ENCODE measurements around the gene OR2A1.
"Not testable (repeated sequence)": the region's sequence is repeated elsewhere in the genome, so short reads cannot be mapped to it uniquely, and the experiment has no call there.

Gene OR2A1

DNA sequence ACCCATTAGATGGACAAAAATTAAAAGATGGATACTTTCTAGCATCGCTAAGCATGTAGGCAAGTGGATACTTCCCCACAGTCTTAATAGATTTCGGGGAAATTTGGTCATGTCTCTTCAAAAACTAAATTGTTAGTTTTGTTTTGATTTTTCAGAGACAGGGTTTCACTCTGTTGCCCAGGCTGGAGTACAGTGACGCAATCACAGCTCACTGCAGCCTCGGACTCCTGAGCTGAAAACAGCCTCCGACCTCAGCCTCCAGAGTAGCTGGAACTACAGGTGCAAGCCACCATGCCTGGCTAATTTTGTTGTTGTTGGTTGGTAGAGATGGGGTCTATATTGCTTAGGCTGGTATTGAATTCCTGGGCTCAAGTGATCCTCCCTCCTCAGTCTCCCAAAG lies 13.6 kb downstream of the OR2A1 start:
- not testable (repeated sequence) for DNase-seq

DNA sequence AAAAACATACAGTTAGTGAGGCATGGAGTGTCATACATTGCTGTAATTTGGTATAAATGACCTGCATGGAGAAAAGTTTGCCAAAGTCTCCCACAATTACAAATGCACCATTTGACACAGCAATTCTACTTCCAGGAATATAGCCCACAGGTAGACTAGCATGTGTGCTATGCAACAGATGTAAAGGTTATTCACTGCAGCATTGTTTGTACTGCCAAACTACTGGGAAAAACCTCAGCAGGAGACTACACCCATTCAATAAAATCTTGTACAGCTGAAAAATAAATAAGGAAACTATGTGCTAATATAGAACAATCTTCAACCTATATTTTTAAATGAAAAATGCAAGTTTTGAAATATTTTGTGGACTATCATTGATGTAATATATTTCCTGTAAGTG lies 17.8 kb downstream of the OR2A1 start:
- DNase-seq, result not testable (repeated sequence)

GRCh38 chr7:144331221-144331995 lies 19.2 kb downstream of the OR2A1 start:
- not testable (repeated sequence) for DNase-seq

GRCh38 chr7:144331996-144332288 lies 19.7 kb downstream of the OR2A1 start:
- DNase-seq, result not testable (repeated sequence)

DNA sequence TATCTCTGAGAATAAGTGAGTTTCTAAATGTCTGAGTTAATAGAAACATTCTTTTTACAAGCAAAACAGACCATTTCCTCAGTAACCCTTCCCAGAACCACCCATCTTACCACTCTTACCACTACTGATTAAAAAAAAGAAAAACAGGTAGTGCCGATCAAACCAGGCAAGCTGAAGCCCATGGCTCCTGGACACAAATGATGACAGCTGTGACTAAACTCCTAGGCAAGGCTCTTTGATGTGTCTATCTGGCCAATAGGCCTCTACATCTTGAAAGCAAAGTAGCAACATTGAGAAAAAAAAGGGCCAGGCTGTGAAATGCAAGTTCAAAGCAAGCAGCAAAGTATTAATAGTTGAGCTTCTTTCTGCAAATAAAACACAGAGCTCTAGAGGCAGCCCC lies 36.4 kb downstream of the OR2A1 start:
- DNase-seq, result not testable (repeated sequence)

DNA sequence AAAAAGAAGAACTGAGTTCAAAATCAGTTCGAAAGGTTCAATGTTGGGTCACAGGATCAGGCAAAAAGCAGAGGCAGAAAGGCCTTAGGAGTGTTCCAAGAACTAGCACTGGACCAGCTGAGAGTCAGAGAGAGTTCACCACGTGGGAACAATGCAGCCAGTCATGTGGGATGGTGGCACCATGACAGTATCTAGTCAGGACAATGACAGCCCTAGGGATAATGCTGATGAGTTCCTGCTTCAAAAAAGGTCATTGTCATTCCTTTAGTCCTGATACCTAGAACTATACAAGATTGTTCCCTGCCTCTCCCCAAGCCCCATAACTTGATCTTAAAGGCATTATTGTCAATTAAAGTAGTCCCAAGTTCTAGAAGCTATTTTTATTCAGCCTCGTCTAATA lies 39.4 kb downstream of the OR2A1 start:
- DNase-seq, result not testable (repeated sequence)

- not testable (repeated sequence) for DNase-seq
These were observed 43.1 kb downstream of the OR2A1 start, which contains the start of gene ARHGEF5 for GRCh38 chr7:144355176-144355822. ARHGEF5 (plus strand) TSS chr7:144355402; CDS start chr7:144362670, 7,268 bp downstream.

DNA sequence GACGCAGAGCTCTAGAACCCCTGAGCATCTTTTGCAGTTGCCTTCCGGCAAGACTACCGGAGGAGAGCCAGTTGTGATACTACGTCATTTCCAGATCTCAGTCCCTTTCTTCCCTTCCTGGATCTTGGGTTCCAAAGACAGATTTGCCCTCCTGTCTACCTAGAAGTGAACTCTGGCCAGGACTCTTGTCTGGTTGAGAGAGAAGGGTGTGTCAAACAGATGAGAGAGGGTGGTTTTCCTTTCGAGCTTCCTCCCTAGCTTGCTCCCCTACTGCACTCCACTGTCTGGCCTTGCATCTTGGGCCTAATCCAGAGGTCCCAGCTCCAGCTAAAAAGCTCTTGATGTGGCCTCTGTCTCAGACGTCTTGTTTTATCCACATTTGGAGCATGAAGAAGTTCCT lies 44.0 kb downstream of the OR2A1 start:
- DNase-seq, result not testable (repeated sequence)

DNA sequence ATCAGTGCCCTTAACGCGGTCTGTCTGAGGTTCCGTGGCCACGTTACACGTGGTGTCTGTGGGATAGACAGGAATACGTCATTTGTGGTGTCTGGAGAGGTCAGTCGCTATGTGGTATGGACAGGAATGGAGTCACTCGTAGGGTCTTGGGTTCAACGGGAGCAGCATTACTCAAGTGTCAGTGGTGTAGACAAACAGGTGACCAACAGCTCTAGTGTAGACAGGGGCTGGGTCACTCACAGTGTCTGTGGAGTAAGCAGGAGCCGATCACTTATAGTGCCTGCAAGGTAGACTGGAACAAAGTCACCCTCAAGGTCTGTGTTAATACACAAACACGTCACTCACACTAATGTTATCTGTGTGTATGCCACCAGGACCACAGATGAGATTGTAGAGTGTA lies 44.6 kb downstream of the OR2A1 start:
- DNase-seq, result not testable (repeated sequence)

DNA sequence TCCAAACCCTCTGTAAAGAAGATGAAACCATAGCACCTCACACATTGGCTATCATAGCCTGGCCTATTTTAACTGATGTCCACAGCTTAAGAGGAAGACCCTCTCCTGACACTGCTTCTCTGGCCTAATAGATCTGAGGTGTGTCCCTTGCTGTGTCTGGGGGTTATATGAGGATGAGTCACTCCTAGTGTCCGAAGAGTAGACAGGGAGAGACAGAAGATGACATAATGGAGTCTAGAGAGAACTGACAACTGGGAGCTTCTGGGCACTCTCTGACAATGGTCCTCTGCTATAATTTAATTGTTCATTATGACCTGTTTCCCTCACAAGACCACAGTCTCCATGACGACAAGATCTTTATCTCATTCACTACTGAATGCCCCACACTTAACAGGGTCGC lies 49.8 kb downstream of the OR2A1 start:
- DNase-seq, result not testable (repeated sequence)

DNA sequence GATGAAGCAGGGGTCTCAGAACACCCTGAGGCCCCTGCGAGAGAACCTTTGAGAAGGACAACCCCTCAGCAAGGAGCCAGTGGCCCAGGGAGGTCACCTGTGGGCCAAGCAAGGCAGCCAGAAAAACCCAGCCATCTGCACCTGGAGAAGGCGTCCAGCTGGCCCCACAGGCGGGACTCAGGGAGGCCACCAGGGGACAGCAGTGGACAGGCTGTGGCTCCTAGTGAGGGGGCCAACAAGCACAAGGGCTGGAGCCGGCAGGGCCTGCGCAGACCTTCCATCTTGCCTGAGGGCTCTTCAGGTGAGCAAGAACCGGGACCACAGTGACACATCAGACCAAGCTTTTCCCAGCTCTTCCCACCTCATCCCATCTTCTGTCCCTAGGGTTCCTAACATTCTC lies 53.3 kb downstream of the OR2A1 start:
- not testable (repeated sequence) for DNase-seq

DNA sequence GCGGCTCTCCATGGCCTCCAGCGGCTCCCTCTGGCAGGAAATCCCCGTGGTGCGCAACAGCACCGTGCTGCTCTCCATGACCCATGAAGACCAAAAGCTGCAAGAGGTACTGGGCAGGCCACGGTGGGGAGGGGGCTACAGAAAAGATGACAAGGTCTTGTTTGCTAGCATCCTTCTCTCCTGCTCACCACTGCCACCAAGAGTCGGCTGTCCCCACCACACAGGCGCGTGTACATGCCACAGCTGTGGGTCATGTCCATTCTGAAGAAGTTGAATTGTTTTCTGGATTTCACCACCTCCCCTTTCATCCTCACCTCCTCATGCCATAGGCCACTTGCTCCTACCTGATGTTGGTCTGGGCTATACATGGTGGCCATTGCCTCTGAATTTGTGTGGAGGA lies 55.0 kb downstream of the OR2A1 start:
- DNase-seq, result not testable (repeated sequence)

DNA sequence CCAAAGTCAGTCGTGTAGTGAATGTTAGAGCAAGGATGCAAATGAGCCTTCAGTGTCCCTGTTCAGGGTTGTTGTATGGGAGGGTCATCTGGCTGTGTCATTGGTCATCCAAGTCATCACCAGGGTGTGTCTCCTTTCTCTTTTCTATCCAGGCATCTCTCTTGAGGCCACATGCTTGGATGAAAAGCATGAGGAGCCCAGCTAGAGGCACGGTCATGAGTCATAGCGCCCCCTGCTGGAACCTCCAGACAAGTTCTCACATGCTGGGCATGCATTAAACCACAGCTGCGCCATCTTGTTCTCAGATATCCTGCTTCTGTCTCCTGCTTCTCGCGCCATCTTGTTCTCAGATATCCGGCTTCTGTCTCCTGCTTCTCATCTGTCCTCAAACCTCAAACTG lies 57.0 kb downstream of the OR2A1 start:
- not testable (repeated sequence) for DNase-seq
